Right cardiac atrium (tissue), 5 donors: ENCODE measurements around the gene RHBDL1. TPM values are rescaled to one million over a fixed set of nuclear protein-coding genes. Genes with fewer than 3 reads are reported as not detected.

Experiments used
- ATAC-seq, 2 donors: fragments of 200-7000 bp; cut with Tn5 transposase; one replicate each; pipeline versions ENCODE4 v1.8.0 to v1.9.1; 2020; ENCODE audit warnings: moderate library complexity in 2 of 2, mild to moderate bottlenecking in 1 of 2
- DNase-seq, 3 donors: peaks; one replicate each; pipeline ENCODE4 v3.0.0-alpha.2; 2020
- H3K27ac ChIP-seq: one replicate; pipeline ENCODE4 v1.5.1; 2013; ENCODE audit warnings: mild to moderate bottlenecking, low read length, control low read depth, moderate library complexity
- H3K27me3 ChIP-seq: one replicate; pipeline ENCODE4 v1.6.1; 2013; ENCODE audit not compliant: control insufficient read depth, insufficient read depth
- H3K4me1 ChIP-seq: one replicate; pipeline ENCODE4 v1.6.1; 2013; ENCODE audit warnings: low read length; ENCODE audit not compliant: control insufficient read depth, insufficient read depth
- H3K4me3 ChIP-seq: one replicate; pipeline ENCODE4 v1.5.1; 2013; ENCODE audit warnings: low read length, control low read depth
- H3K9me3 ChIP-seq: one replicate; pipeline ENCODE4 v1.6.1; 2013; ENCODE audit warnings: low read length; ENCODE audit not compliant: control insufficient read depth
- WGBS: extraction: QIAGEN DNeasy Blood & Tissue Kit; methylation state at CpG from one replicate; pipeline ENCODE4 v1.1.7; 2013; 5-methylcytosine and 5-hydroxymethylcytosine counted together
- intact Hi-C, 4 donors: fragments of 100-400 bp; cut with DNase I; formaldehyde crosslinking; loops; one replicate each; pipeline versions ENCODE4 v1.11.0 to v1.14.0; 2022 to 2023
- polyA plus RNA-seq: library from polyadenylated mRNA; stranded (reverse); fragments of 200-250 nt; gene quantifications from one replicate; pipeline ENCODE4 v1.2.3, GENCODE V29; 2013
- total RNA-seq, 4 donors: library from RNA; stranded (reverse); fragmentation: NEBNext Ultra II Directional; extraction: Animal tissue kit (Norgen Biotek cat#: 25700); gene quantifications; one replicate each; pipeline ENCODE4 v1.2.1, GENCODE V29; 2021
- donor health status: healthy with polysubstance abuse.
- donor health status: DM: no; HTN: yes; CAD: no.
- donor health status: DM: no; HTN: no; CAD: no.
- donor health status: DM: no; HTN: yes; CAD: no; lungs with severe emphysema.
- donor health status: DM: yes; HTN: yes; CAD: no.

Gene RHBDL1
- total and polyA plus RNA-seq, 5 donors = 0.89 to 2.9 (median 1.9) TPM

- H3K4me1 ChIP-seq = peaks cover 2% of the 10 kb centered on the region
- peak in 2 of 3 donors; percentile 72 to 83 for DNase-seq
- H3K4me3 ChIP-seq = no peak within 1 kb of the TSS
- 5% methylated on average over 23 of the region's 23 CpGs for WGBS
- intact Hi-C loops = no loop called here
- peak in 1 of 2 donors; percentile 10 for ATAC-seq
- H3K27ac ChIP-seq = no peak within 1 kb of the TSS
- no peaks in the 10 kb centered on the region for H3K27me3 ChIP-seq
- no peaks in the 10 kb centered on the region for H3K9me3 ChIP-seq
These were observed 44.6 kb upstream of the RHBDL1 start, which contains the start of gene WFIKKN1 for GRCh38 chr16:630815-631405. Gene WFIKKN1, plus strand, starts transcription at chr16:630985. Its CDS starts 269 bp downstream, at chr16:631254.

DNA sequence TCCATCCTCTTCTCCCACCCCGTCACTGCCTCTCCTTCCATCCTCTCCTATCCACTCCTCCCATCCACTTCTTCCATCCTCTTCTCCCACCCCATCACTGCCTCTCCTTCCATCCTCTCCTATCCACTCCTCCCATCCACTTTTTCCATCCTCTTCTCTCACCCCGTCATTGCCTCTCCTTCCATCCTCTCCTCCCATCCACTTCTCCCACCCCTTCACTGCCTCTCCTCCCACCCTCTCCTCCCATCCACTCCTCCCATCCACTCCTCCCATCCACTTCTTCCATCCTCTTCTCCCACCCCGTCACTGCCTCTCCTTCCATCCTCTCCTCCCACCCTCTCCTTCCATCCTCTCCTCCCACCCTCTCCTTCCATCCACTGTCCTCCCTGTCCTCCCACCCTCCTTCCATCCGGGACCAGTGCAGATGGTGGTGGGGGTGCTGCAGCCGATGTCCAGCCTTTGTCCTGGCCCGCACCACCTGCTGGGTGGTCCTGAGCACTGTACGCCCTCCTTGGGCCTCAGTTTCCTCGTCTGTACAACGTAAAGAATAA lies 43.6 kb upstream of the RHBDL1 start:
- intact Hi-C loops = no loop called here
- Histone ChIP-seq H3K27ac (no peak overlapping the region), H3K9me3 (no peaks in the 10 kb centered on the region), H3K4me1 (peaks cover 2% of the 10 kb centered on the region), H3K4me3 (no peak overlapping the region), H3K27me3 (no peaks in the 10 kb centered on the region)
- no peak for DNase-seq
- 50% methylated on average over 9 of the region's 9 CpGs for WGBS
- ATAC-seq = no peak

DNA sequence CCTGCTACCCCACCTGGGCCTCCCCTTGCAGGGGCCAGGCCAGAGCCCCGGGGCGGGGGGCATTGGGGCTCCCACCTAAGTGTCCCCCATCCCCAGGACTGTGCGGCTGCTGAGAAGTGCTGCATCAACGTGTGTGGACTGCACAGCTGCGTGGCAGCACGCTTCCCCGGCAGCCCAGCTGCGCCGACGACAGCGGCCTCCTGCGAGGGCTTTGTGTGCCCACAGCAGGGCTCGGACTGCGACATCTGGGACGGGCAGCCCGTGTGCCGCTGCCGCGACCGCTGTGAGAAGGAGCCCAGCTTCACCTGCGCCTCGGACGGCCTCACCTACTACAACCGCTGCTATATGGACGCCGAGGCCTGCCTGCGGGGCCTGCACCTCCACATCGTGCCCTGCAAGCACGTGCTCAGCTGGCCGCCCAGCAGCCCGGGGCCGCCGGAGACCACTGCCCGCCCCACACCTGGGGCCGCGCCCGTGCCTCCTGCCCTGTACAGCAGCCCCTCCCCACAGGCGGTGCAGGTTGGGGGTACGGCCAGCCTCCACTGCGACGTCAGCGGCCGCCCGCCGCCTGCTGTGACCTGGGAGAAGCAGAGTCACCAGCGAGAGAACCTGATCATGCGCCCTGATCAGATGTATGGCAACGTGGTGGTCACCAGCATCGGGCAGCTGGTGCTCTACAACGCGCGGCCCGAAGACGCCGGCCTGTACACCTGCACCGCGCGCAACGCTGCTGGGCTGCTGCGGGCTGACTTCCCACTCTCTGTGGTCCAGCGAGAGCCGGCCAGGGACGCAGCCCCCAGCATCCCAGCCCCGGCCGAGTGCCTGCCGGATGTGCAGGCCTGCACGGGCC lies 42.8 kb upstream of the RHBDL1 start:
- Histone ChIP-seq H3K27me3 (no peaks in the 10 kb centered on the region), H3K9me3 (no peaks in the 10 kb centered on the region), H3K27ac (no peak overlapping the region), H3K4me3 (no peak overlapping the region), H3K4me1 (peaks cover 5% of the 10 kb centered on the region)
- ATAC-seq (no peak), DNase-seq (peak in 2 of 3 donors; percentile 40 to 74)
- intact Hi-C loops = no loop called here
- 95% methylated on average over 67 of the region's 67 CpGs for WGBS

DNA sequence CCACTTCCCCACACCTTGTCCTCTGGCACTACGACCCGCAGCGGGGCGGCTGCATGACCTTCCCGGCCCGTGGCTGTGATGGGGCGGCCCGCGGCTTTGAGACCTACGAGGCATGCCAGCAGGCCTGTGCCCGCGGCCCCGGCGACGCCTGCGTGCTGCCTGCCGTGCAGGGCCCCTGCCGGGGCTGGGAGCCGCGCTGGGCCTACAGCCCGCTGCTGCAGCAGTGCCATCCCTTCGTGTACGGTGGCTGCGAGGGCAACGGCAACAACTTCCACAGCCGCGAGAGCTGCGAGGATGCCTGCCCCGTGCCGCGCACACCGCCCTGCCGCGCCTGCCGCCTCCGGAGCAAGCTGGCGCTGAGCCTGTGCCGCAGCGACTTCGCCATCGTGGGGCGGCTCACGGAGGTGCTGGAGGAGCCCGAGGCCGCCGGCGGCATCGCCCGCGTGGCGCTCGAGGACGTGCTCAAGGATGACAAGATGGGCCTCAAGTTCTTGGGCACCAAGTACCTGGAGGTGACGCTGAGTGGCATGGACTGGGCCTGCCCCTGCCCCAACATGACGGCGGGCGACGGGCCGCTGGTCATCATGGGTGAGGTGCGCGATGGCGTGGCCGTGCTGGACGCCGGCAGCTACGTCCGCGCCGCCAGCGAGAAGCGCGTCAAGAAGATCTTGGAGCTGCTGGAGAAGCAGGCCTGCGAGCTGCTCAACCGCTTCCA lies 42.0 kb upstream of the RHBDL1 start:
- ATAC-seq = no peak
- Histone ChIP-seq H3K4me3 (no peak overlapping the region), H3K9me3 (no peaks in the 10 kb centered on the region), H3K27ac (no peak overlapping the region), H3K4me1 (peaks cover 5% of the 10 kb centered on the region), H3K27me3 (no peaks in the 10 kb centered on the region)
- intact Hi-C loops = no loop called here
- 97% methylated on average over 74 of the region's 74 CpGs for WGBS
- peak in 2 of 3 donors; percentile 58 to 64 for DNase-seq

- no peaks in the 10 kb centered on the region for H3K27me3 ChIP-seq
- ATAC-seq (no peak), DNase-seq (peak in 1 of 3 donors; percentile 66)
- peaks cover 5% of the 10 kb centered on the region for H3K4me1 ChIP-seq
- H3K4me3 ChIP-seq = no peak overlapping the region
- no peaks in the 10 kb centered on the region for H3K9me3 ChIP-seq
- WGBS = 90% methylated on average over 22 of the region's 22 CpGs
- intact Hi-C loops = no loop called here
- H3K27ac ChIP-seq = no peak overlapping the region
These were observed 41.3 kb upstream of the RHBDL1 start for GRCh38 chr16:634051-634670.

- Histone ChIP-seq H3K4me1 (peaks cover 5% of the 10 kb centered on the region), H3K27ac (no peak overlapping the region), H3K4me3 (no peak overlapping the region), H3K27me3 (no peaks in the 10 kb centered on the region), H3K9me3 (no peaks in the 10 kb centered on the region)
- DNase-seq = peak in 1 of 3 donors; percentile 58
- ATAC-seq = no peak
- intact Hi-C loops = no loop called here
- WGBS = 86% methylated on average over 7 of the region's 7 CpGs
These were observed 40.5 kb upstream of the RHBDL1 start for GRCh38 chr16:634996-635395.

GRCh38 chr16:635573-636205 lies 39.8 kb upstream of the RHBDL1 start:
- H3K27me3 ChIP-seq = no peaks in the 10 kb centered on the region
- peak overlapping the region; percentile 44 for H3K4me3 ChIP-seq
- H3K4me1 ChIP-seq = peaks cover 5% of the 10 kb centered on the region
- WGBS = 3% methylated on average over 55 of the region's 55 CpGs
- peak in 1 of 3 donors; percentile 78 for DNase-seq
- H3K27ac ChIP-seq = no peak overlapping the region
- ATAC-seq = no peak
- intact Hi-C loops = no loop called here
- no peaks in the 10 kb centered on the region for H3K9me3 ChIP-seq

DNA sequence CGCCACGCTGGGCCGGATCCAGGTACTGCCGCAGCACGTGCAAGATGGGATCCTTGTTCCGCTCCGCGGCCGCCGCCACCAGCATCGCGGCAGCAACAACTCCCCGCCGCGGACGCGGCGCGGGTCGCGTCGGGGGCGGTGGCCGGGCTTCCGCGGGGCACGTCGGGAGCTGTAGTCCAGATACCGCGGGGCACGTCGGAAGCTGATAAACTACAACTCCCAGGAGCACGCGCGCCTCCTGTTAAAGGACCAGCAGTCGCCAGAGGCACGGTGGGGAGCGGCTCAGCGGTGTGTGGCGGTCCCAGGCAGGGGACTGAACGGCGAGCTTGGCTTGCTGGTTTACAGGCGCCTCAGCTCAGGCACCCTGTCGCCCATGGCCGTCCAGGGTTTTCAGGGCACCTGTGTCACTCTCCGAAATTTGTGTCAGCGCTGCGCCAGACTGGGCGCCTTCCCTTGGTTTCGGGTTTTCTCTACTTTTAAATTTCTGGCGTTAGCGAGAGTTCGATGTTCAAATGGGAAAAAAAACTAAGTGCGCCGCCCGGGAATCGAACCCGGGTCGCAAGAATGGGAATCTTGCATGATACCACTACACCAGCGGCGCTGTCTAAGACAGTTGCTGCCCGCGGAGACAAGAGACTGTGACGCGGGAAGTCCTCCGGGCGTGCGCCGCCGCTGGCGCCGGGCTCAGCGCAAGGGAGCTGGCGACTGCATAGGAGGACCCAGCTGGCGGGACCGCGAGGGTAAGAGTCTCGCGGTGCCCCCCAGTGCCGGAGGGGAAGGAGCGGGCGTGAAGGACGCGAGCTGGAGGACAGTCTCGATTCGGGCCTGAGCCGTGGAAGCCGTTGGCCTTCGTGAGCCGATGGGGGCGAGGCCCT lies 39.0 kb upstream of the RHBDL1 start, which contains the start of gene METTL26:
Gene METTL26 (minus strand): TSS at position 100 of the 875 bp plus-strand sequence. CDS start 15 bp downstream, at position 85.
- WGBS = under 1% methylated on average over 91 of the region's 91 CpGs
- intact Hi-C loops = no loop called here
- ATAC-seq (peak; percentile 90 to 91), DNase-seq (peak; percentile 98 to 99 (median 98))
- Histone ChIP-seq H3K4me3 (peak within 1 kb of the TSS; percentile 44), H3K4me1 (peaks cover 5% of the 10 kb centered on the region), H3K27me3 (no peaks in the 10 kb centered on the region), H3K9me3 (no peaks in the 10 kb centered on the region), H3K27ac (peak within 1 kb of the TSS; percentile 95)

DNA sequence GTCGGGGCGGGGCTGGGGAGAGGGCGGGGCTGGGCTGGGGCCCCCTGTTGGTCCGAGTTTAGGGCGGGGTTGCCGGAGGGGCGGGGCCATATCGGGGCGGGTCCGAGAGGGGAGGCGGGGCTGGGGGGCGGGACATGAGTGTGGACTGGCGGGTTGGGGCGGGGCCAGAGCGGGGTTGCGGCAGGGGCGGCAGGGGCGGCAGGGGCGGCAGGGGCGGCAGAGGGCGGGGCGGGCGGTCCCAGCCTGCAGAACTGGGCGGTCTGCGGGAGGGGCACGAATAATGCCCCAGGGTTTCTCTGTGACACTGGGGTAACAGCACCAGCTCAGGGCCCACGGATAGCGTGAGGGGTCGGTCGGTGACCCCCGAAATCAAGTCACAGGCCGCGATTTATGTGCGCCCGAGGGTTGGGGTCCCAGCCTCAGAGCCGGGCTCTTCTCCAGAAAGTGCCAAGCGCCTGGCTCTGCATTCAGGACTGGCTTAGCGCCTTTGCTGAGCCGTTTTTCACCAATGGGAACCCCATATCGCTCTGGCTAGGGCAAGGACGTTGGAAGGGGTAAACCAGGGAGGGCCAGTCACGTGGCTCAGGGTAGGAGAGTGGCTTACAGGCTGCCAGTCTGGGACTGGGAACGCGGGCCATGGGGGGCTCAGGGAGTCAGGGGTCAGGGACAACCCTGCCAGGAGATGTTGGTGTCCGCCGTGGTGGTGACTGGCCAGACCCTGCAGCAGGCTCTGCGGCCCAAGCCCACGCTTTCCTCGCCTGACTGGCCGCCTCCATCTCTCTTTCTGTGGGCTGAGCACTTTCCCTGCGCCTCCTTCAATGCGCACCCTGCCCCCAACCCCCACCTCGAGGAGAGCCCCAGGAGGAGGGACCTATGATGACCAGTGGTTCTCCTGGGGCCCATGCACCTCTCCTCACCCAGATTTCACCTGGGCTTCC lies 38.1 kb upstream of the RHBDL1 start:
- intact Hi-C loops = no loop called here
- no peaks in the 10 kb centered on the region for H3K27me3 ChIP-seq
- DNase-seq (peak; percentile 91 to 97 (median 96)), ATAC-seq (peak; percentile 82 to 85)
- peak overlapping the region; percentile 44 for H3K4me3 ChIP-seq
- H3K27ac ChIP-seq = peak overlapping the region; percentile 95
- H3K4me1 ChIP-seq = peaks cover 5% of the 10 kb centered on the region
- no peaks in the 10 kb centered on the region for H3K9me3 ChIP-seq
- 17% methylated on average over 53 of the region's 53 CpGs for WGBS
